HG02840 (cell line): ENCODE measurements around the gene DEPDC4.
"Not testable (repeated sequence)": the region's sequence is repeated elsewhere in the genome, so short reads cannot be mapped to it uniquely, and the experiment has no call there.

ENCODE experiments used
- ATAC-seq: cut with Tn5 transposase; IDR thresholded peaks from one replicate; pipeline ENCODE4 v1.9.1; 2021; ENCODE audit warnings: mild to moderate bottlenecking, moderate library complexity, moderate number of reproducible peaks; ENCODE audit not compliant: unreplicated experiment, low FRiP score

DEPDC4 gene

DNA sequence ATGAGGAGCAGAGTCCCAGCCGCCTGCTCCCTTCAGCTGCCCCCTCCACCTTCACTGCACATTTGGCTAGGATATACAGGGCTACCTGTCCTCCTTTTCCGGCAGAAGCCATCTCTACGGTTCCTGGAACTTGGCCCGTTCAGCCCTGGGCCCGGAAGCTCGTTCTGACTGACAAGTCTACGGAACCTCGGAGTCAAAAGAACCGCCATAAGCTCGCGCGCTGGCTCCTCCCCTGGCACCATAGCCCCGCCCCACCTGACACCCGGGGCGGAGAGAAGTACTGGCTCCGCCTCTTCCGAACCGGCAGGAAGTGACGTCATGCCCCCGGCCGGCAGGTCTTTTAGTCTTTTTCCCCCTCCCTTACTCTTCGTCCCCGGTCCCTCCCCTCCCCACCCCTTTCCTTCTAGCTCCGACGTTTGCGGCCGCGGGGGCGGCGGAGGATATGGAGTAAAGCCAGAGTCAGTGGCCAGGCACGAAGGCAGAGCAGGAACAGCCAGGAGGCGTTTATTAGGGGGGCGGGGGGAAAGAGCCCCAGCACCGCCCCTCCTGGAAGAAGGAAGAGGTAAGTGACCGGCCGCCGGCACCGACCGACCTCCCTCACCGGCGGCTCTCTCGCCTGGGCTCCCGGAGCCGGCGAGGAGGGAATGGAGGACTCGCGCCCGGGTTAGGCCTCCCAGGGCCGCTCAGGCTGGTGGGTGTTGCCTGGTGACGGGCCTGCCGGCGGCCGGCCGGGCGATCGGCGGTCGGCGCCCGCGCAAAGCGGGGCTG is at the start of gene DEPDC4, which contains the start of gene SCYL2:
DEPDC4 (minus strand) TSS at position 245 of the 768 bp plus-strand sequence; CDS start at position 242, 3 bp downstream.
SCYL2 (plus strand) TSS at position 343 of the 768 bp plus-strand sequence. CDS start 15,794 bp downstream, outside the sequence.
- peak; percentile 95 for ATAC-seq

DNA sequence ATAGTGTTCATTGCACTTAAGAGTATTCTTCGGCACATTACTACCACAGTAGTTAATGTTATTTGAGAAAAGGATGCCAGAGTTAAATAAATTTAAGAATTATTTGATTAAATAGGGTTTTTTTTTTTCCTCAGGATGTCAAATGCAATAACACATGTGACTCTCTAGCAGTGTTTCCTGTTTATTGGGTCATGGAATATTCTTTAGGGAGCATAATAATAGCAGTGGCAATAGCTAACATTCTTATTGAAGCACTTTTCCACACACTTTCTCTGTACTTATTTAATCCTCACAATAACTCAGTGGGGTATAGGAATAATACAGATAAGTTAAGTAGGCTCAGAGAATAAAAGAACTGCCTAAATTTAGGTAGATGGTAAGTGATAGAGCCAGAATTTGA is 44.4 kb upstream of the DEPDC4 start:
- no peak for ATAC-seq

DNA sequence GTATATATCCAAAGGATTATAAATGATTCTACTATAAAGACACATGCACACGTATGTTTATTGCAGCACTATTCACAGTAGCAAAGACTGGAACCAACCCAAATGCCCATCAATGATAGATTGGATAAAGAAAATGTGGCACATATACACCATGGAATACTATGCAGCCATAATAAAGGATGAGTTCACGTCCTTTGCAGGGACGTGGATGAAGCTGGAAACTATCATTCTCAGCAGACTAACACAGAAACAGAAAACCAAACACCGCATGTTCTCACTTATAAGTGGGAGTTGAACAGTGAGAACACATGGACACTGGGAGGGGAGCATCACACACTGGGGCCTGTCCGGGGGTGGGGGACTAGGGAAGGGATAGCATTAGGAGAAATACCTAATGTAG is 41.3 kb upstream of the DEPDC4 start:
- ATAC-seq, result not testable (repeated sequence)

DNA sequence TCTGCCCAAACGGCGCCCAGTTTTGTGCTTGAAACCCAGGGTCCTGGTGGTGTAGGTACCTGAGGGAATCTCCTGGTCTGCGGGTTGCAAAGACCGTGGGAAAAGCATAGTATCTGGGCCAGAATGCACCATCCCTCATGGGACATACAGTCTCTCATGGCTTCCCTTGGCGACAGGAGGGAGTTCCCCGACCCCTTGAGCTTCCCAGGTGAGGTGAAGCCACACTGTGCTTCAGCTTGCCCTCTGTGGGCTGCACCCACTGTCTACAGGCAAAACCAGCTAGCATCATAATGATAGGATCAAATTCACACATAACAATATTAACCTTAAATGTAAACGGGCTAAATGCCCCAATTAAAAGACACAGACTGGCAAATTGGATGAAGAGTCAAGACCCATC is 37.5 kb upstream of the DEPDC4 start:
- not testable (repeated sequence) for ATAC-seq

DNA sequence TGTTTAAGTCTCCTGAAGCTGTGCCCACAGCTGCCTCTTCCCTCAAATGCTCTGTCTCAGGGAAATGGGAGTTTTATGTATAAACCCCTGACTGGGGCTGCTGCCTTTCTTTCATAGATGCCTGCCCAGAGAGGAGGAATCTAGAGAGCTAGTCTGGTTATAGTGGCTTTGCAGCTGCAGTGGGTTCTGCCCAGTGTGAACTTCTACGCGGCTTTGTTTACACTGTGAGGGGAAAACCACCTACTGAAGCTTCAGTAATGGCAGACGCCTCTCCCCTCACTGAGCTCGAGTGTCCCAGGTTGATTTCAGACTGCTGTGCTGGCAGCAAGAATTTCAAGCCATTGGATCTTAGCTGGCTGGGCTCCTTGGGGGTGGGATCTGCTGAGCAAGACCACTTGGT is 37.0 kb upstream of the DEPDC4 start:
- no peak for ATAC-seq

DNA sequence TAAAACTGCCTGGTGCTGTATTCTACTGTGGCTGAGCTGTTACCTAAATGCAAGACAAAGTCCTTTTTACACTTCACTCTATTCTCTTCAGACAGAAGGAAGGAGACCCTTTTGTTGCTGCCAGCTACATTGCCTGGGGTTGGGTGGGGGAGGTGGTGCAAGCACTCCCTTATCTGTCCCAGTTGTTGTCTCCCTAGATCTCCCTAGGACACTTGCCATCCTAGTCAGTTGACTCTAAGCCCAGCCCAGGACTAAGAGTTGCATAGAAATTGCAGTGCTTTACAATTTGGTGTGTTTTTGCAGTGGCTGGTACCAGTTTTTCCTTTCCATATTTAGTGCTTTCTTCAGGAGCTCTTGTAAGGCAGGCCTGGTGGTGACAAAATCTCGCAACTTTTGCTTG is 35.2 kb upstream of the DEPDC4 start:
- no peak for ATAC-seq

DNA sequence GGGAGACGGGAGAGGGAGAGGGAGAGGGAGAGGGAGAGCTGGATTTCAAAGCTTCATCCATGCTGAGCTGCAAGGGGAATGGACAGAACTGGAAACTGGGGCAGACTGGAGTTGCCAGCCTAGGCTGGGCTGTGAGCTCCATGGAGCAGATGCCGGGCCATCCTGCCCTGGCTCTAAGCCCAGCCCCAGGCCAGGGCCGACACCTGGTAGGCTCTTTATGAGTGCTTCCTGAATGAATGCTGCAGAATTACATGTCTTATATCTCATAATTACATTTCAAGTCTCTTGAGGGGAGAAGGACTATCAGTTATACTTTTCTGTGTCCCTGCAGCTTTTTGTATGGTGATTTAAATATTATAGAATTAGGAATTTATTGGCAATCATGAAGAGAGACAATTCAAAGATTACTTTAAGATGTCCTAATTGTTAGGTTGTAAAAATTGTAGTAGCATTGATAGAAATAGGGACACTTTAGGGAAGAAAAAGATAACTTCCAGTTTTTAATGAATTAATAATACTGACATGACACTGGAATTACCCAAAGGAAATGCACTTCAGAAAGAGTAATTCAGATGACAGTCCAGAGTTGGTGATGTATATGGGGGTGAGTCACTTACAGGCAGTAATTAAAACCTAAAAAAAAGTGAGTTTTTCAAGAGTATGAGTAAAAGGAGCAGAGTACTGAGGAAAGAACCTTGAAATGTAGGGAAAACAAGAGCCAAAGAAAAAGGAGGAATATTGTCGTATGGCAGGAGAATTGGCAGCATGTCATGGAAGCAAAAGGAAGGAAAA is 29.1 kb upstream of the DEPDC4 start:
- ATAC-seq, result no peak

DNA sequence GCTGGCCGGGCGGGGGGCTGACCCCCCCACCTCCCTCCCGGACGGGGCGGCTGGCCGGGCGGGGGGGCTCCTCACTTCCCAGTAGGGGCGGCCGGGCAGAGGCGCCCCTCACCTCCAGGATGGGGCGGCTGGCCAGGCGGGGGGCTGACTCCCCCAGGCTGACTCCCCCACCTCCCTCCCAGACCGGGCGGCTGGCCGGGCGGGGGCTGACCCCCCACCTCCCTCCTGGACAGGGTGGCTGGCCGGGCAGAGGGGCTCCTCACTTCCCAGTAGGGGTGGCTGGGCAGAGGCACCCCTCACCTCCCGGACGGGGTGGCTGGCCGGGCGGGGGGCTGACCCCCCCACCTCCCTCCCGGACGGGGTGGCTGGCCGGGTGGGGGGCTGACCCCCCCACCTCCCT is 27.5 kb upstream of the DEPDC4 start:
- not testable (repeated sequence) for ATAC-seq

DNA sequence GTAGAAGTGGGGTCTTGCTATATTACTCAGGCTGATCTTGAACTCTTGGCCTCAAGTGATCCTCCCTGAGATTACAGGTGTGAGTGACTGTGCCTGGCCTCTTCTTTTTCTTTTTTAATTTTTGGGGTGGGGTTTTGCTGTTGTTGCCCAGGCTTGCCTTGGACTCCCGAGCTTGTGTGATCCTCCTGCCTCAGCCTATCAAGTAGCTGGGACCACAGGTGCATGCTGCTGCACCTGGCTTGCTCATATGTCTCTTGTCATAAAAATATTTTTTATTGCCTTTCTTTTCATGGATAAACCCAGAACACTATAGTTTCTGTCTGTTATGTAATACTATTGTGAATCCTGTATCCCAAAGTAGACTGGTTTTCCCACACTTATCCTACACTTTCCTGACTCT is 26.1 kb upstream of the DEPDC4 start:
- ATAC-seq, result no peak

DNA sequence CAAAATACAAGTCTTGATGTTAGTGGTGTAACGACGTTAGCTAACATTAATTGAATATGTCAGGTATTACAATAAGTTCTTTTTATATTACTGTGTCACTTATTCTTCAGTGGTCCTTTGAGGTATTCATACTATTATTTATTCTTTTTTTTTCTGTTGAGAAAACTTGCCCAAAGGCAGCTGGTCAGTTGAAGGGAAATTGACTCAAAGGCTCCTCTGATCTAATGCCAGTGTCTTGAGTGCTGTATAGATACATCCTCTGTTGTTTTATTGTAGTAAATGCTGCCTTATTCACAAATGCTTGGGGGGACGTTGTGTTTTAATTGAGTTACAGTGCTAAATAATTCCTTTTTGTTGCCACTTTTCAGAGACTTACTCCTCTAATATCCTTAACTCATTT is 23.1 kb upstream of the DEPDC4 start:
- no peak for ATAC-seq

DNA sequence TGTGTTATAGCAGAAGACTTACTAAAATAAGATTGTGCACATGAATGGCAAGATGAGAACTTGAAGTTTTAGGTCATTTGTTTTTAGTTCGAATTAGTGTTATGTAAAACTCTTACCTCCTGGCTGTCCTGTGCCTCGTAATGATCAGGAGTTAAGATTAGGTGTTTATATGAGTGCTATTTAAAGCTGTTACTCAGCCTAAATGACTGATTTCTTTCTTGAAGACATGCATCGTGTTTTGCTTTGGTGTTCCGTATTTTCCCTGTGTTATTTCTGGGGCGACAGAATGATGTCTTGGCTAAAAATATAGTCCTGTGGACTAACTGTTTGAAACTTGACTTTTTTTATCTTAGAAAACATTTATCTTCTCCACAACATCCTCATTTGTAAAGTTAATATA is 22.2 kb upstream of the DEPDC4 start:
- no peak for ATAC-seq

DNA sequence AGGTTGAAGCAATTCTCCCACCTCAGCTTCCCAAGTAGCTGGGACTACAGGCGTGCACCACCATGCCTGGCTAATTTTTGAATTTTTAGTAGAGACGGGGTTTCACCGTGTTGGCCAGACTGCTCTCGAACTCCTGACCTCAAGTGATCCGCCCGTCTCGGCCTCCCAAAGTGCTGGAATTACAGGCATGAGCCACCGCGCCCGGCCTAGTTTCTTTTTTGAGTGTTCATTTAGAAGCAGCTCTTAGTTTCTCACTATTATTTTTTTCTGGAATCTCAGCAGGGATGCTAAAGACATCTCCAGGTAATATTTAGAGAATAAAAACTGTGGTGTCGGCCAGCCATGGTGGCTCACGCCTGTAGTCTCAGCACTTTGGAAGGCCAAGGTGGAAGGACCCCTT is 17.7 kb upstream of the DEPDC4 start:
- ATAC-seq, result not testable (repeated sequence)

DNA sequence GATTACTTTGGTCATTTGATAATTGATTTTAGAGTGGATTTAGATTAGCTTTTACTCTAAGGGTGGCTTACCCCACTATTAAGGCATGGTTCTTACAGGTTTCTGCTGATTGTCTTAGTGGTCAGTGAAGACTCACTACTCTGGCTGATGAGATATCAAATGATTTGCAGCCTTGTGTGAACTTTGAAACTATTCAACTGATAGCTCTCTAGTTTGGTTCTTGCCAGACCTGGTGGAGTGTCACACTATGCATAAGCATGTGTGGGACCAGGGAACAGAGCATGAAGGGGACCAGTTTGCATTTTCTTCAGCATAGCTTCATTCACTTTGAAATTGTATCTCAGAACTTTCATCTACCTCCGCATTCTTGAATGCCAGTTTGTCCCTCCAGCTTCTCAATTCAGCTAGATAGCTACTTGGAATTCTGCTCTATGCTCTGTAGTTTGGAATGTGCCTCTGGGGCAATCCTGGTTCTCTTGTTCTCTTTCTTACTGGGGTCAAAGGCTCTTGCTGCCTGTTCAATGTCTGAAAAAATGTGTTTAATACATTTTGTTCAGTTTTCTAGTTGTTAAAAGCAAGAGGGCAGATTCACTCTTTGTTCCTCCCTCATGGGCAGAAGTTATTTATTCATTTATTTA is 12.8 kb upstream of the DEPDC4 start:
- ATAC-seq, result no peak

DNA sequence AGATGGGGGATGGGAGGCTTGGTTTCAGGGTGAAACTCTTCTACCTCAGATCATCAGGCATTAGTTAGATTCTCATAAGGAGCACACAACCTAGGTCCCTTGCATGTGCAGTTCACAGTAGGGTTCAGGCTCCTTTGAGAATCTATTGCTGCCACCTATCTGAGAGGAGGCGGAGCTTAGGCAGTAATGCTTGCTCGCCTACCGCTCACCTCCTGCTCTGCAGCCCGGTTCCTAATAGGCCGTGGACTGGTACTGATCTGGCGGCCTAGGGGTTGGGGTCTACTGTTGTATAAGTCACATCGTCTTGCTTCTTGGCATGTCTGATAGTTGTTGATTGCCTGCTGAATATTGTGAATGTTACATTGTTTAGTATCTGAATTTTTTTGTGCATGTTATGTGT is 12.3 kb upstream of the DEPDC4 start:
- no peak for ATAC-seq

DNA sequence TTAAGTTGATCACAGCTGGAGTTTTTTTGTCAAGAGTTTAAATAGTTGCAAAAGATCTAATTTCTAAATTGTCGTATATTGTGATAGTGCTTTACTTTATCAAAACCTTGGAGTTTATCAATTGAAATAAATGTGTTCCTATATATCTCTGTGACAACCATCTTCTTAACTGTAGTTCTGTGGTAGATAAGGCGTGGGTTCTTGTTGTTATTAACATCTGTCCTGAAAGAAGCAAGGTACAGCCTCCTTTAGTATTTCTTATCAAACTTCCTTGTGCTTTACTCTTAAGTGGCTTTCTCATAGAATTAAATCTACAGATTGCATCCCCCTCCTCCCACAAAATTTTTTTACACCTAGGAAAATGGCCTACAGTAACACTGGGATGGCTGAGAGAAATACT is 7.4 kb upstream of the DEPDC4 start:
- no peak for ATAC-seq

DNA sequence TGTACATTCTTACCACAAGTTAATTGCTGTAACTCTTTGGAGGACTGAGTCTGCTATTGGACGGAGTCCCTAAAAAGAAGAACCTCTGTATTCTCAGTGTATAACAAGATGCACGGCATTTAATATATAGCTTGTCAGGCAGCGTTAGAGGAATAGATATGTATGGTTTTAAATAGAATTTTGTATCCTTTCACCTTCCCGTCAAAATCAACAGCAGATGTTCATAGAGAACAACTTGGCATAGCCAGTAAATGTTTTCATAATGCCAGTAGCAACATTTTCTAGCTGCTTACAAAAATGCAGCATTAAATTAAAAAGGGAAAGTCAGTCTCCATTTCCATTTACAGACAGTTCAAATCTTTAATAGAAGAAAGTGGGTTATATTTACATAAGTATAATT is 6.9 kb upstream of the DEPDC4 start:
- ATAC-seq, result no peak

DNA sequence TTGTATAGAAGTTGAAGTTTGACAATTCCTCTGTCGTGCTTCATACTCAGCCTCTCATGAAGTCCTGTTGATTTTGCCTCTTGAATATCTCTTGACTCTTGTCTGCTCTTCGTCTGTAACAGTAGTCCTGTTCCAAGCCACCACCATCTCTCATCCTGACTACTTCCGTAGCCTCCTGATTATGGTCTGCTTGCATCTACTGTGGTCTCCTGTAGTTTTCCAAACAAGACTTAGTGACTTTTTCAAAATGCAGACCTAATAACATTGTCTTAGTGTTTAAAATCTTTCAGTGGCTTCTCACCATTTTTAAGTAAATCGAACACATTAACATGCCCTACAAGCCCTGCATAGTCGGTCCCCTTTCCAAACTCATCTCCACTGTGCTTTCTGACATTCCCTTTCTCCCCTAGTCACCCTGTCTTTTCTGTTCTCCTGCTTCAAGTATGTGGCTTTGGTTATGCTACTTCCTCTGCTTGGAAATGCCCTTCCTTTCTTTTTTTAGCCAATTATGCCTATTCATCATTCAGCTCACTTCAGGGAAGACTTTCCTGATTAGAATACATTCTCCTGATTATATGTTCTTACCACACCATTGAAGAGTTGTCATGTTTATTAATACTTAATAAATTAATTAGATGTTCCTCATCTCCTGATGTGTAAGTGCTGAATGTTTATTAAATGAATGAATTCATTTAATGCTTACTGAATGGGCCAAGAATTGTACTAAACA is 2.1 kb upstream of the DEPDC4 start:
- ATAC-seq, result no peak

DNA sequence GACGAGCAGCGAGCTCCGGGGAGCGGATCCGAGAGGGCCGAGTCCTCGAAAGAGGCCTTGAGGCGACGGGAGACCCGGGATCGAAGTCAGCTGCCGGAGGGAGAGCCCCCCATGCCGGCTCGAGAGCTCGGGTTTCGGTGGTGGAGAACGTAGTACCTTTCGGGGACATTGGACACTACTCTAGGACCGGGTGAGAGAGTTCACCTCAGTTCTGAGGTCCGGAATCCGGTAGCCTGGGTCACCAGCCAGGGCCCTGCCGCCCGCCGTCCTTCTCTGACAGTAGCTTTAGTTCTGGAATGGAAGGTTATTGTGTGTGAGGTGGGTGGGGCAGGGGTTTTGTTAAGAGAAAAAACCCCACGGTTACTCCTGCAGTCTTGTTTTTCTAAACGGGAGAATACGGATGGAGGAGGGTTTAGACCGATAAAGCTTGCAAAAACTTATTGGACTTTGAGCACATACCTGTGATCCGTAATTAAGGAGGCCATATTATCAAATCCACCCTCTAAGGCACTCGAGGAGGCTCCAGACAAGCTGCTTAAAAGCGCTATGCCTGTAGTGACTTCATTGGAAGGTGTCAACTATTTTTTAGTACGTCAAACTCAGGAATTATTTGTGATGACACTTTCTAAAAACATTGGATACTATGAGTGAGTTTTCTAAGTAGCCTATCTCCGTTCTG is 863 bp upstream of the DEPDC4 start:
- ATAC-seq, result peak; percentile 9

DNA sequence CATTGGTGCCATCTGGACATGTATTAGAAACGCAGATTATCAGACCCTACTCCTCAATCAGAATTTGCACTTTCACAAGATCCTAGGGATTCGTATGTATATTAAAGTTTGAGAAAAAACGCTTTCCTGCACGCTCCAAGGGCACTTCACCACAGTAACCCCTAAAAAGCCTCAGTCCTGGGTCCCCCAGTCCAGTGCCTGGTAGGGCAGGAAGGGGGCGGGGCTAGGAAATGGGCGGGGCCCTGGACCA is 369 bp downstream of the DEPDC4 start:
- ATAC-seq, result peak; percentile 85
